Natural killer cell (primary cell): Measurements from ENCODE around the gene TOGARAM1. TPM values are rescaled to one million over a fixed set of nuclear protein-coding genes. Genes with fewer than 3 reads are reported as not detected.

Experiments
- ATAC-seq, 3 donors: fragments of 150-1000 bp in 2 of 3; fragments of 200-7000 bp in 1 of 3; cut with Tn5 transposase; 1 replicate in 1 of 3; 2 replicates in 2 of 3; pipeline ENCODE4 v1.10.0; 2021; ENCODE audit warnings: mild to moderate bottlenecking in 2 of 3, moderate library complexity in 2 of 3
- DNase-seq, 2 donors: peaks; one replicate each; pipeline versions ENCODE4 v3.0.0 to v3.0.0-alpha.2; 2013 to 2021; ENCODE audit warnings: mixed read lengths in 1 of 2
- H3K27ac ChIP-seq: one replicate; pipeline ENCODE4 v1.5.1; 2013; ENCODE audit warnings: mild to moderate bottlenecking, low read length
- H3K27me3 ChIP-seq: one replicate; pipeline ENCODE4 v1.6.1; 2013; ENCODE audit warnings: low read length; ENCODE audit not compliant: control insufficient read depth, insufficient read depth
- H3K36me3 ChIP-seq: one replicate; pipeline ENCODE4 v1.6.1; 2013; ENCODE audit warnings: low read length; ENCODE audit not compliant: control insufficient read depth, insufficient read depth
- H3K4me1 ChIP-seq: one replicate; pipeline ENCODE4 v1.6.1; 2013; ENCODE audit warnings: low read length; ENCODE audit not compliant: control insufficient read depth, insufficient read depth
- H3K4me3 ChIP-seq: one replicate; pipeline ENCODE4 v1.5.1; 2013; ENCODE audit warnings: low read length
- H3K9me3 ChIP-seq: one replicate; pipeline ENCODE4 v1.6.1; 2013; ENCODE audit warnings: low read length; ENCODE audit not compliant: control insufficient read depth, insufficient read depth
- H3K27ac Mint-ChIP-seq, 2 donors: one replicate each; pipeline ENCODE4 v1.8.0; 2022; ENCODE audit warnings: mild to moderate bottlenecking in 2 of 2, mixed read lengths in 2 of 2, moderate library complexity in 1 of 2
- H3K27me3 Mint-ChIP-seq, 2 donors: one replicate each; pipeline ENCODE4 v1.8.0; 2022; ENCODE audit warnings: low read depth in 2 of 2, mixed read lengths in 2 of 2
- H3K36me3 Mint-ChIP-seq: one replicate; pipeline ENCODE4 v1.8.0; 2022; ENCODE audit warnings: mixed read lengths
- H3K4me1 Mint-ChIP-seq, 2 donors: one replicate each; pipeline ENCODE4 v1.8.0; 2022; ENCODE audit warnings: mixed read lengths in 2 of 2
- H3K4me3 Mint-ChIP-seq: one replicate; pipeline ENCODE4 v1.8.0; 2022; ENCODE audit warnings: mild to moderate bottlenecking, moderate library complexity, mixed read lengths
- H3K9me3 Mint-ChIP-seq, 2 donors: one replicate each; pipeline ENCODE4 v1.8.0; 2022; ENCODE audit warnings: mixed read lengths in 2 of 2
- WGBS: methylation state at CpG from one replicate; pipeline ENCODE4 v1.1.7; 2013; ENCODE audit warnings: missing lambda C conversion rate; ENCODE audit not compliant: insufficient coverage; 5-methylcytosine and 5-hydroxymethylcytosine counted together
- intact Hi-C: fragments of 100-400 bp; cut with micrococcal nuclease; formaldehyde crosslinking; loops from one replicate; pipeline ENCODE4 v1.14.2; 2022
- total RNA-seq, 4 donors: library from RNA; stranded (reverse); fragments of 120-200 nt in 1 of 4; gene quantifications; one replicate each; pipeline versions ENCODE4 v1.2.3 to v1.2.4, GENCODE V29; 2013 to 2022
- TF ChIP-seq, protein P1 (sequence below): fragments of 200-600 bp; IDR thresholded peaks from one replicate; pipeline ENCODE4 v1.8.0; 2022; ENCODE audit warnings: antibody characterized with exemption

TOGARAM1 gene
- total RNA-seq, 3 donors from 2014 or later (not counting 1 experiment from before 2014, with no cell fraction given): 17.4 to 21.4 (median 19.6) TPM

DNA sequence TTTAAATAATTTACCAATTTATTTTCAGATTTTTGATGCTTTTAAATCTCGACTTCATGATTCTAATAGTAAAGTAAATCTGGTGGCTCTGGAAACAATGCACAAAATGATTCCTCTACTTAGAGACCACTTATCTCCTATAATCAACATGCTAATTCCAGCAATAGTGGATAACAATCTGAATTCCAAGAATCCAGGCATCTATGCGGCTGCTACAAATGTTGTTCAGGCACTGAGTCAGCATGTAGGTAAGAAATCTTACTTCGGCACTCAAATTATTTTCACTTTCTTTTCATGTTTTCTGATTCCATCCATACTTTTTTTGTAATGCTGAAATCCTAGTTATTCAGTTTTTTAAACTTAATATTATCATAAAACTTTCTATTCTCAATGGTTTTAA is 106.4 kb downstream of the TOGARAM1 start:
- Mint-ChIP-seq H3K9me3 (no peaks in the 10 kb centered on the region), H3K27me3 (no peaks in the 10 kb centered on the region), H3K4me1 (no peaks in the 10 kb centered on the region), H3K4me3 (no peak overlapping the region), H3K27ac (no peak overlapping the region), H3K36me3 (no peaks in the 10 kb centered on the region)
- H3K9me3 ChIP-seq: no peaks in the 10 kb centered on the region
- intact Hi-C loops: no loop called here
- TF ChIP-seq, protein P1, sequence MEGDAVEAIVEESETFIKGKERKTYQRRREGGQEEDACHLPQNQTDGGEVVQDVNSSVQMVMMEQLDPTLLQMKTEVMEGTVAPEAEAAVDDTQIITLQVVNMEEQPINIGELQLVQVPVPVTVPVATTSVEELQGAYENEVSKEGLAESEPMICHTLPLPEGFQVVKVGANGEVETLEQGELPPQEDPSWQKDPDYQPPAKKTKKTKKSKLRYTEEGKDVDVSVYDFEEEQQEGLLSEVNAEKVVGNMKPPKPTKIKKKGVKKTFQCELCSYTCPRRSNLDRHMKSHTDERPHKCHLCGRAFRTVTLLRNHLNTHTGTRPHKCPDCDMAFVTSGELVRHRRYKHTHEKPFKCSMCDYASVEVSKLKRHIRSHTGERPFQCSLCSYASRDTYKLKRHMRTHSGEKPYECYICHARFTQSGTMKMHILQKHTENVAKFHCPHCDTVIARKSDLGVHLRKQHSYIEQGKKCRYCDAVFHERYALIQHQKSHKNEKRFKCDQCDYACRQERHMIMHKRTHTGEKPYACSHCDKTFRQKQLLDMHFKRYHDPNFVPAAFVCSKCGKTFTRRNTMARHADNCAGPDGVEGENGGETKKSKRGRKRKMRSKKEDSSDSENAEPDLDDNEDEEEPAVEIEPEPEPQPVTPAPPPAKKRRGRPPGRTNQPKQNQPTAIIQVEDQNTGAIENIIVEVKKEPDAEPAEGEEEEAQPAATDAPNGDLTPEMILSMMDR: no peak
- no peak overlapping the region for H3K27ac ChIP-seq
- H3K36me3 ChIP-seq: peaks cover 2% of the 10 kb centered on the region
- no peaks in the 10 kb centered on the region for H3K4me1 ChIP-seq
- WGBS: 93% methylated on average over 3 of the region's 3 CpGs
- no peak for DNase-seq
- ATAC-seq: no peak
- no peak overlapping the region for H3K4me3 ChIP-seq
- H3K27me3 ChIP-seq: no peaks in the 10 kb centered on the region

DNA sequence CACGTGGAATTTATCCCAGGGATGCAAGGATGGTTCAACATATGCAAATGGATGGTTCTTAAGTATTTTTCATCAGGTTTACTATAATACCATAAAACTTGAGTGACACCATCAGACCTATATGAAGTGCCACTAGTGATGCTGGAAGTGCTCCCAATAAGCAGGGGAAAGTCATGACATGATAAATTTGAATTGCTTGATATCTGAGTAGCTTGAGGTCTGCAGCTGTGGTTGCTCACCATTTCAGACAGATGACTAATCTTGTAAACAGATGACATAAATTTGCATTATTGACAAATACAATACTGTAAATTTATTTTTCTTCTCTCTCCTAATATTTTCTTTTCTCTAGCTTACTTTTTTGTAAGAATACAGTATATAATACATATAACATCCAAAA is 108.2 kb downstream of the TOGARAM1 start:
- DNase-seq: no peak
- Mint-ChIP-seq H3K27me3 (no peaks in the 10 kb centered on the region), H3K4me3 (no peak overlapping the region), H3K9me3 (no peaks in the 10 kb centered on the region), H3K4me1 (no peaks in the 10 kb centered on the region), H3K27ac (no peak overlapping the region), H3K36me3 (no peaks in the 10 kb centered on the region)
- ATAC-seq: no peak
- 100% methylated on average over 1 of the region's 1 CpG for WGBS
- Histone ChIP-seq H3K36me3 (peaks cover 2% of the 10 kb centered on the region), H3K27me3 (no peaks in the 10 kb centered on the region), H3K4me1 (no peaks in the 10 kb centered on the region), H3K4me3 (no peak overlapping the region), H3K27ac (no peak overlapping the region), H3K9me3 (no peaks in the 10 kb centered on the region)
- TF ChIP-seq, protein P1: no peak
- intact Hi-C loops: no loop called here

DNA sequence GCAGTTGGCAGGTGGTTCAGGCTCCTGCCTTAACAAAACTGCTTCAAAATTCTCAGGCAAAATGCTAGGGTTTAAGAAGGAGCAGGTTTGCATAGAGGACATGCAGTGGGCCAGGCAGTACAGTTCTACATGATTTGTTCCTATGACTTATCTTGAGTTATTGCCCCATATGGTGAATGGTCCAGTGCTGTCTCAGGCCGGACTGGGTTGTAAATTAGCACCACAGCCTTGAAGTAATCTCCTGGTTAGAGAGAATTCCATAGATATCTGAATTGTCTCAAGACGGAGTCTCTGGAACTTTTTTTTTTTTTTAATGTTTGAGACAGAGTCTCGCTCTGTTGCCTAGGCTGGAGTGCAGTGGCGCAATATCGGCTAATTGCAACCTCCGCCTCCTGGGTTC is 110.1 kb downstream of the TOGARAM1 start:
- Histone ChIP-seq H3K27ac (no peak overlapping the region), H3K4me3 (no peak overlapping the region), H3K27me3 (no peaks in the 10 kb centered on the region), H3K4me1 (no peaks in the 10 kb centered on the region), H3K9me3 (no peaks in the 10 kb centered on the region), H3K36me3 (peaks cover 2% of the 10 kb centered on the region)
- H3K4me1 Mint-ChIP-seq: no peaks in the 10 kb centered on the region
- TF ChIP-seq, protein P1: no peak
- DNase-seq (no peak), ATAC-seq (no peak)
- H3K27me3 Mint-ChIP-seq: no peaks in the 10 kb centered on the region
- H3K4me3 Mint-ChIP-seq: no peak overlapping the region
- H3K36me3 Mint-ChIP-seq: no peaks in the 10 kb centered on the region
- no peak overlapping the region for H3K27ac Mint-ChIP-seq
- intact Hi-C loops: no loop called here
- WGBS: 97% methylated on average over 6 of the region's 6 CpGs
- no peaks in the 10 kb centered on the region for H3K9me3 Mint-ChIP-seq

DNA sequence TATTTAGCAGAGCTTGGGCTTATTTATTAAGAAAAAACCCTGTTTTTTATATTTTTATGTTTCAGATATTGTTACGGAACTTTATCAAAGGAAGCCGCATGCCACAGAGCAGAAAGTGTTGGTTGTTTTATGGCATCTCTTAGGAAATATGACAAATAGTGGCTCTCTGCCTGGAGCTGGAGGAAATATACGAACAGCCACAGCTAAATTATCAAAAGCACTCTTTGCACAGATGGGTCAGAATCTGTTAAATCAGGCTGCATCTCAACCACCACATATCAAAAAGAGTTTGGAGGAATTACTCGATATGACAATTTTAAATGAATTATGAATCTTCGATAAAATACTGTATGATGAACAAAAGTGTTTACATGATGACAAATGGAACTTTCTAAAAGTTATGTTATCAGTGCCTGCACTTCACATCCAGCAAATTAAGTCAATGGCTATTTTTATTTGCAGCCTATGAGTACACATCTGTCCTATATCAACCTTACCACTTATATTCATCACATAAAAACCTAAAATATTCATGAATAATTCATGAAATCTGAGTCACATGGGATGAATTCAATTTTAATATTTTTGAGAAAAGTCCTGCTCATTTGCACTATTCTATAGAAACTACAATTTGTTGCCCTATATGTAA is 111.4 kb downstream of the TOGARAM1 start:
- no peak for ATAC-seq
- 90% methylated on average over 3 of the region's 5 CpGs for WGBS
- no peak overlapping the region for H3K27ac ChIP-seq
- H3K4me1 ChIP-seq: no peaks in the 10 kb centered on the region
- no peak for DNase-seq
- no peaks in the 10 kb centered on the region for H3K4me1 Mint-ChIP-seq
- no peaks in the 10 kb centered on the region for H3K27me3 Mint-ChIP-seq
- TF ChIP-seq, protein P1: no peak
- H3K36me3 Mint-ChIP-seq: no peaks in the 10 kb centered on the region
- H3K4me3 Mint-ChIP-seq: no peak overlapping the region
- H3K36me3 ChIP-seq: peaks cover 2% of the 10 kb centered on the region
- intact Hi-C loops: no loop called here
- no peak overlapping the region for H3K4me3 ChIP-seq
- H3K27me3 ChIP-seq: no peaks in the 10 kb centered on the region
- no peak overlapping the region for H3K27ac Mint-ChIP-seq
- no peaks in the 10 kb centered on the region for H3K9me3 Mint-ChIP-seq
- H3K9me3 ChIP-seq: no peaks in the 10 kb centered on the region
